ENCODE data around the gene MUC3A. TPM values are rescaled to one million over a fixed set of nuclear protein-coding genes. Genes with fewer than 3 reads are reported as not detected.
"Not testable (repeated sequence)": the region's sequence is repeated elsewhere in the genome, so short reads cannot be mapped to it uniquely, and the experiment has no call there.

Gene MUC3A
- 10 to 100 TPM in 1 of 12 donors, under 1 TPM in 10, not detected in 1; 0.07 to 21.8 (median 0.25) TPM for polyA plus RNA-seq (ENCODE audit: insufficient read length in 12 of 12)
- long read RNA-seq, donor 1, transcript MUC3A-204 (4 exons, 1,093 nt) = major isoform, 23 of 33 reads
- long read RNA-seq, donor 1, partial matches to known transcripts = 10 of 33 reads
- long read RNA-seq, donor 1, other reads (novel, unspliced or antisense) = 0 of 33 reads
- long read RNA-seq, donor 2 = 0 reads
- long read RNA-seq, donor 3, partial matches to known transcripts = 0 of 1 reads
- long read RNA-seq, donor 3, other reads (novel, unspliced or antisense) = 0 of 1 reads
- long read RNA-seq, donor 4 = 0 reads
- long read RNA-seq, donor 5 = 0 reads
- long read RNA-seq, donor 6 = 0 reads
- long read RNA-seq, donor 7 = 0 reads
- long read RNA-seq, donor 8, partial matches to known transcripts = 0 of 1 reads
- long read RNA-seq, donor 8, other reads (novel, unspliced or antisense) = 0 of 1 reads
- long read RNA-seq, donor 9 = 0 reads
- long read RNA-seq, donor 10, partial matches to known transcripts = 0 of 1 reads
- long read RNA-seq, donor 10, other reads (novel, unspliced or antisense) = 0 of 1 reads
- long read RNA-seq, donor 11 = 0 reads

- DNase-seq = no peak
Measured at GRCh38 chr7:100949227-100949932, at the start of gene MUC3A. Gene MUC3A, plus strand, starts transcription at chr7:100949534. Its CDS starts 91 bp downstream, at chr7:100949625.

GRCh38 chr7:100900978-100901377 lies 48.4 kb upstream of the MUC3A start:
- DNase-seq = no peak

GRCh38 chr7:100901921-100902332 lies 47.4 kb upstream of the MUC3A start:
- DNase-seq = no peak

- no peak for DNase-seq
Measured at GRCh38 chr7:100902638-100903037, 46.7 kb upstream of the MUC3A start.

GRCh38 chr7:100908512-100908911 lies 40.8 kb upstream of the MUC3A start:
- DNase-seq = no peak

GRCh38 chr7:100910443-100910842 lies 38.9 kb upstream of the MUC3A start:
- not testable (repeated sequence) for DNase-seq

- no peak for DNase-seq
Measured at GRCh38 chr7:100911484-100911883, 37.9 kb upstream of the MUC3A start.

- DNase-seq = no peak
Measured at GRCh38 chr7:100914208-100914878, 35.0 kb upstream of the MUC3A start.

GRCh38 chr7:100914879-100915447 lies 34.4 kb upstream of the MUC3A start:
- DNase-seq = no peak

- not testable (repeated sequence) for DNase-seq
Measured at GRCh38 chr7:100919335-100919734, 30.0 kb upstream of the MUC3A start.

GRCh38 chr7:100919779-100920437 lies 29.4 kb upstream of the MUC3A start:
- DNase-seq = not testable (repeated sequence)

GRCh38 chr7:100921039-100921438 lies 28.3 kb upstream of the MUC3A start:
- DNase-seq = no peak

- DNase-seq = not testable (repeated sequence)
Measured at GRCh38 chr7:100923616-100924015, 25.7 kb upstream of the MUC3A start.

GRCh38 chr7:100929808-100930174 lies 19.5 kb upstream of the MUC3A start:
- DNase-seq = no peak

- DNase-seq = no peak
Measured at GRCh38 chr7:100933734-100934133, 15.6 kb upstream of the MUC3A start.

GRCh38 chr7:100935381-100935780 lies 14.0 kb upstream of the MUC3A start:
- not testable (repeated sequence) for DNase-seq

- DNase-seq = not testable (repeated sequence)
Measured at GRCh38 chr7:100936167-100936566, 13.2 kb upstream of the MUC3A start.

GRCh38 chr7:100942045-100942774 lies 7.1 kb upstream of the MUC3A start:
- no peak for DNase-seq

GRCh38 chr7:100943693-100944092 lies 5.6 kb upstream of the MUC3A start:
- no peak for DNase-seq

- DNase-seq = no peak
Measured at GRCh38 chr7:100944138-100944537, 5.2 kb upstream of the MUC3A start.

Measured in muscle of arm (tissue), 14 donors.